Activated CD8-positive, alpha-beta T cell treated with anti-CD3 and anti-CD28 coated beads for 36 hours (primary cell): ENCODE measurements around the gene MALAT1. TPM values are rescaled to one million over a fixed set of nuclear protein-coding genes. Genes with fewer than 3 reads are reported as not detected.

Source experiments
- ATAC-seq: fragments of 200-7000 bp; cut with Tn5 transposase; one replicate; pipeline ENCODE4 v1.10.0; 2021; ENCODE audit warnings: mild to moderate bottlenecking, moderate library complexity
- CTCF ChIA-PET: fragments of 350-600 bp; sonication (Branson Sonifier 250); formaldehyde crosslinking; loops from one replicate; lab custom pipeline; 2021; ENCODE audit warnings: antibody characterized with exemption; lab: Charles Lee
- POLR2A ChIA-PET: fragments of 350-600 bp; sonication (Branson Sonifier 250); formaldehyde crosslinking; loops from one replicate; lab custom pipeline; 2021; ENCODE audit warnings: antibody characterized with exemption; lab: Charles Lee
- DNase-seq: peaks from one replicate; pipeline ENCODE4 v3.0.0-alpha.2; 2020
- H3K27ac Mint-ChIP-seq: one replicate; pipeline ENCODE4 v1.8.0; 2021; ENCODE audit warnings: mild to moderate bottlenecking, mixed read lengths
- H3K27me3 Mint-ChIP-seq: one replicate; pipeline ENCODE4 v1.8.0; 2021; ENCODE audit warnings: mixed read lengths
- H3K36me3 Mint-ChIP-seq: one replicate; pipeline ENCODE4 v1.8.0; 2021; ENCODE audit warnings: low read depth, mixed read lengths
- H3K4me1 Mint-ChIP-seq: one replicate; pipeline ENCODE4 v1.8.0; 2021; ENCODE audit warnings: low read depth, mixed read lengths
- H3K4me3 Mint-ChIP-seq: one replicate; pipeline ENCODE4 v1.8.0; 2021; ENCODE audit warnings: mild to moderate bottlenecking, moderate library complexity, mixed read lengths
- H3K9me3 Mint-ChIP-seq: one replicate; pipeline ENCODE4 v1.8.0; 2021; ENCODE audit warnings: mixed read lengths
- CTCF ChIP-seq: fragments of 200-600 bp; IDR thresholded peaks from one replicate; pipeline ENCODE4 v1.8.0; 2022; ENCODE audit warnings: antibody characterized with exemption, mild to moderate bottlenecking
- intact Hi-C: fragments of 100-400 bp; cut with micrococcal nuclease; formaldehyde crosslinking; loops from one replicate; pipeline ENCODE4 v1.10.0; 2022
- total RNA-seq, 2 experiments: library from RNA; stranded (reverse); gene quantifications; one replicate each; pipeline ENCODE4 v1.2.3, GENCODE V29; 2021

The MALAT1 gene
- total RNA-seq, 2 experiments from 2014 or later: 3,856 to 3,869 TPM

GRCh38 chr11:65525546-65526480 lies 27.0 kb downstream of the MALAT1 start:
- Mint-ChIP-seq H3K9me3 (no peaks in the 10 kb centered on the region), H3K27me3 (no peaks in the 10 kb centered on the region), H3K4me1 (peaks cover 65% of the 10 kb centered on the region)

GRCh38 chr11:65526744-65527143 lies 27.9 kb downstream of the MALAT1 start:
- DNase-seq (no peak), ATAC-seq (no peak)
- no peak overlapping the region for H3K27ac Mint-ChIP-seq
- TF ChIP-seq CTCF: no peak
- intact Hi-C loops: no loop called here
- no peaks in the 10 kb centered on the region for H3K27me3 Mint-ChIP-seq
- H3K36me3 Mint-ChIP-seq: peaks cover 37% of the 10 kb centered on the region
- CTCF ChIA-PET: interaction anchor here (1.2 to 2.4 kb wide), 5 partner anchors 9 to 119 kb away, joined by 3 to 13 read pairs (median 3); no protein-coding TSS in a partner anchor
- peak overlapping the region; percentile 93 for H3K4me3 Mint-ChIP-seq
- POLR2A ChIA-PET: interaction anchor here (1.0 to 4.0 kb wide), 8 partner anchors 10 to 155 kb away, joined by 3 to 42 read pairs (median 6); partner anchors contain the start of genes MALAT1, MAP3K11 and PCNX3
- H3K9me3 Mint-ChIP-seq: no peaks in the 10 kb centered on the region
- peaks cover 63% of the 10 kb centered on the region for H3K4me1 Mint-ChIP-seq

More at GRCh38 chr11:65525546-65526480, 27.0 kb downstream of the MALAT1 start:
- intact Hi-C loops: no loop called here
- Mint-ChIP-seq H3K4me3 (peak overlapping the region; percentile 93), H3K27ac (peak overlapping the region; percentile 76), H3K36me3 (peaks cover 29% of the 10 kb centered on the region)
- ATAC-seq (peak; percentile 2), DNase-seq (no peak)
- TF ChIP-seq CTCF: no peak
- ChIA-PET POLR2A (interaction anchor here (0.9 to 4.0 kb wide), 14 partner anchors 10 to 154 kb away, joined by 3 to 42 read pairs (median 4); partner anchors contain the start of genes MALAT1, MAP3K11, NEAT1 and PCNX3), CTCF (interaction anchor here (1.0 to 2.5 kb wide), 9 partner anchors 12 to 118 kb away, joined by 3 to 16 read pairs (median 7); partner anchors contain the start of gene FAM89B)

GRCh38 chr11:65528819-65529350 lies 30.0 kb downstream of the MALAT1 start:
- POLR2A ChIA-PET: interaction anchor here (0.9 to 1.2 kb wide), 5 partner anchors 8 to 109 kb away, joined by 3 to 5 read pairs (median 3); partner anchors contain the start of gene SIPA1
- CTCF ChIA-PET: interaction anchor here (1.0 to 5.6 kb wide), 4 partner anchors 12 to 65 kb away, joined by 3 to 47 read pairs (median 4); partner anchors contain the start of gene EHBP1L1
- Mint-ChIP-seq H3K36me3 (peaks cover 43% of the 10 kb centered on the region), H3K4me1 (peaks cover 41% of the 10 kb centered on the region), H3K27ac (peak overlapping the region; percentile 36), H3K4me3 (no peak overlapping the region), H3K9me3 (no peaks in the 10 kb centered on the region), H3K27me3 (no peaks in the 10 kb centered on the region)
- DNase-seq: no peak
- intact Hi-C loops: no loop called here
- ATAC-seq: no peak
- no peak for TF ChIP-seq CTCF

- H3K27me3 Mint-ChIP-seq: no peaks in the 10 kb centered on the region
- POLR2A ChIA-PET: interaction anchor here (0.6 to 1.7 kb wide), 10 partner anchors 9 to 111 kb away, joined by 3 to 9 read pairs (median 3); partner anchors contain the start of gene SIPA1
- H3K4me3 Mint-ChIP-seq: no peak overlapping the region
- ATAC-seq (no peak), DNase-seq (no peak)
- TF ChIP-seq CTCF: no peak
- peak overlapping the region; percentile 75 for H3K27ac Mint-ChIP-seq
- peaks cover 44% of the 10 kb centered on the region for H3K36me3 Mint-ChIP-seq
- H3K4me1 Mint-ChIP-seq: peaks cover 34% of the 10 kb centered on the region
- CTCF ChIA-PET: interaction anchor here (0.6 to 5.6 kb wide), 5 partner anchors 11 to 193 kb away, joined by 3 to 47 read pairs (median 3); partner anchors contain the start of gene EHBP1L1
- intact Hi-C loops: no loop called here
- no peaks in the 10 kb centered on the region for H3K9me3 Mint-ChIP-seq
Observed at GRCh38 chr11:65529475-65530156, 30.8 kb downstream of the MALAT1 start.
